Loucy (cell line): Measurements from ENCODE around the gene BCKDHA.
"Not testable (repeated sequence)": the region's sequence is repeated elsewhere in the genome, so short reads cannot be mapped to it uniquely, and the experiment has no call there.

Experiments
- H2AFZ ChIP-seq: fragments of 200-600 bp; sonication (generic); 2 replicates; pipeline ENCODE4 v1.6.0; 2016; ENCODE audit warnings: antibody characterized with exemption, mild to moderate bottlenecking, low read length, moderate library complexity
- H3F3A ChIP-seq: fragments of 200-600 bp; 2 replicates; pipeline ENCODE4 v1.6.0; 2016; ENCODE audit warnings: antibody characterized with exemption, low read depth, mild to moderate bottlenecking
- H3K27me3 ChIP-seq: fragments of 200-600 bp; sonication (generic); 2 replicates; pipeline ENCODE4 v1.6.1; 2014; ENCODE audit warnings: low read length, mild to moderate bottlenecking; ENCODE audit not compliant: insufficient read depth, poor library complexity, severe bottlenecking
- H3K36me3 ChIP-seq: fragments of 200-600 bp; sonication (generic); 2 replicates; pipeline ENCODE4 v1.6.1; 2016; ENCODE audit warnings: low read length; ENCODE audit not compliant: insufficient read depth
- H3K4me1 ChIP-seq: fragments of 200-600 bp; sonication (generic); 2 replicates; pipeline ENCODE4 v1.5.1; 2014; ENCODE audit warnings: low read length, mild to moderate bottlenecking; ENCODE audit not compliant: insufficient read depth, poor library complexity, severe bottlenecking
- H3K4me2 ChIP-seq: fragments of 200-600 bp; sonication (generic); 2 replicates; pipeline ENCODE4 v1.6.0; 2014; ENCODE audit warnings: antibody characterized with exemption, low read length, low read depth, mild to moderate bottlenecking; ENCODE audit not compliant: poor library complexity, severe bottlenecking
- H3K4me3 ChIP-seq: fragments of 200-600 bp; sonication (generic); 2 replicates; pipeline ENCODE4 v1.5.1; 2014; ENCODE audit warnings: low read length, mild to moderate bottlenecking, mixed read lengths; ENCODE audit not compliant: poor library complexity, severe bottlenecking
- H3K79me2 ChIP-seq: fragments of 200-600 bp; sonication (generic); 2 replicates; pipeline ENCODE4 v1.6.1; 2014; ENCODE audit warnings: low read length; ENCODE audit not compliant: insufficient read depth
- H3K9ac ChIP-seq: fragments of 200-600 bp; sonication (generic); 2 replicates; pipeline ENCODE4 v1.6.0; 2014; ENCODE audit warnings: mild to moderate bottlenecking, low read depth, low read length, moderate library complexity; ENCODE audit not compliant: poor library complexity, severe bottlenecking
- H3K9me2 ChIP-seq: fragments of 200-600 bp; sonication (generic); replicated peaks from 2 replicates; pipeline ENCODE4 v1.6.1; 2016; ENCODE audit warnings: low read depth, low read length, mixed read lengths
- H3K9me3 ChIP-seq: fragments of 200-600 bp; sonication (generic); 2 replicates; pipeline ENCODE4 v1.6.1; 2014; ENCODE audit warnings: mild to moderate bottlenecking, antibody characterized with exemption, low read length, low read depth; ENCODE audit not compliant: insufficient read depth
- H4K20me1 ChIP-seq: fragments of 200-600 bp; sonication (generic); 2 replicates; pipeline ENCODE4 v1.6.0; 2014; ENCODE audit warnings: antibody characterized with exemption, low read length, mild to moderate bottlenecking; ENCODE audit not compliant: insufficient read depth, poor library complexity, severe bottlenecking
- EZH2phosphoT487 ChIP-seq: fragments of 200-600 bp; IDR thresholded peaks from 2 replicates; pipeline ENCODE4 v1.6.1; 2018; ENCODE audit warnings: antibody characterized with exemption, mild to moderate bottlenecking, moderate library complexity, borderline replicate concordance
- TF ChIP-seq, protein P1 (sequence below): fragments of 200-600 bp; sonication (generic); conservative IDR thresholded peaks from 2 replicates; pipeline ENCODE4 v1.5.1; 2014; ENCODE audit warnings: mild to moderate bottlenecking, antibody characterized with exemption, low read length

The BCKDHA gene

DNA sequence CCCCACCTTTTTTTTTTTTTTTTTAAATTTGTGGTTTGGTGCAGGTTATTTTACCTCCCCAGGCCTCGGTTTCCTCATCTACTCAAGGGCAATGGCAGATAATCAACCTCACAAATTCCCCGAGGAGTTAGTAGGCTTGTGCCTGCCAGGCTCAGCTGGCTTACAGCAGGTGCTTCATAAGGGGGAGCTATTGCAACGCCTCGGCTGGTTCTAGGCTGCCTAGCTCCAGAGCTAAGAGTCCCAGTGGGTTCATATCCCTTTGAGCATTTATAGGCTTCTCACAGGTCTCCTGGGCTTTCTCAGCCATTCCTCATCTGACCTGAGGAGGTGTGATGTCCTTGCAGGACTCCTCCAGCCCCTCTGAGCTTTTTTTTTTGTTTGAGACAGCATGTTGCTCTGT, 10.6 kb downstream of the BCKDHA start:
- H3K9me3 ChIP-seq, result no peaks in the 10 kb centered on the region
- H3K4me1 ChIP-seq, result no peaks in the 10 kb centered on the region
- no peaks in the 10 kb centered on the region for H3K27me3 ChIP-seq
- TF ChIP-seq, protein P1, sequence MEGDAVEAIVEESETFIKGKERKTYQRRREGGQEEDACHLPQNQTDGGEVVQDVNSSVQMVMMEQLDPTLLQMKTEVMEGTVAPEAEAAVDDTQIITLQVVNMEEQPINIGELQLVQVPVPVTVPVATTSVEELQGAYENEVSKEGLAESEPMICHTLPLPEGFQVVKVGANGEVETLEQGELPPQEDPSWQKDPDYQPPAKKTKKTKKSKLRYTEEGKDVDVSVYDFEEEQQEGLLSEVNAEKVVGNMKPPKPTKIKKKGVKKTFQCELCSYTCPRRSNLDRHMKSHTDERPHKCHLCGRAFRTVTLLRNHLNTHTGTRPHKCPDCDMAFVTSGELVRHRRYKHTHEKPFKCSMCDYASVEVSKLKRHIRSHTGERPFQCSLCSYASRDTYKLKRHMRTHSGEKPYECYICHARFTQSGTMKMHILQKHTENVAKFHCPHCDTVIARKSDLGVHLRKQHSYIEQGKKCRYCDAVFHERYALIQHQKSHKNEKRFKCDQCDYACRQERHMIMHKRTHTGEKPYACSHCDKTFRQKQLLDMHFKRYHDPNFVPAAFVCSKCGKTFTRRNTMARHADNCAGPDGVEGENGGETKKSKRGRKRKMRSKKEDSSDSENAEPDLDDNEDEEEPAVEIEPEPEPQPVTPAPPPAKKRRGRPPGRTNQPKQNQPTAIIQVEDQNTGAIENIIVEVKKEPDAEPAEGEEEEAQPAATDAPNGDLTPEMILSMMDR, result peak; percentile 36
- TF ChIP-seq EZH2phosphoT487, result no peak
- H3K4me3 ChIP-seq, result no peak overlapping the region
- H2AFZ ChIP-seq, result no peak overlapping the region
- no peaks in the 10 kb centered on the region for H3K9me2 ChIP-seq
- no peaks in the 10 kb centered on the region; the same call in 1 of the 2 replicates for H3K36me3 ChIP-seq
- no peaks in the 10 kb centered on the region for H4K20me1 ChIP-seq
- H3K79me2 ChIP-seq, result no peaks in the 10 kb centered on the region
- H3K4me2 ChIP-seq, result no peak overlapping the region
- H3K9ac ChIP-seq, result no peak overlapping the region
- H3F3A ChIP-seq, result no peaks in the 10 kb centered on the region

DNA sequence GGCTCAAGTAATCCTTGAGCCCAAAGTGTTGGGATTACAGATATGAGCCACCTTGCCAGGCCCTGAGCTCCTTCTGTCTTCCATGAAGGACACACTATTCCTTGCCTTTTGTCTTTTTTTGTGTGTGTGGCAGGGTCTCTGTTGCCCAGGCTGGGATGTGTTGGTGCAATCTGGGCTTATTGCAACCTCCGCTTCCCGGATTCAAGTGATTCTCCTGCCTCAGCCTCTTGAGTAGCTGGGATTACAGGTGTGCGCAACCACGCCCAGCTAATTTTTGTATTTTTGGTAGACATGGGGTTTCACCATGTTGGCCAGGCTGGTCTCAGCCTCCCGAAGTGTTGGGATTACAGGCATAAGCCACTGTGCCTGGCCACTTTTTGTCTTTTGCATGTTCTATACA, 11.2 kb downstream of the BCKDHA start:
- H2AFZ ChIP-seq, H3K36me3 ChIP-seq, H3K4me1 ChIP-seq, H3K9me2 ChIP-seq, H4K20me1 ChIP-seq, H3K27me3 ChIP-seq, H3K9ac ChIP-seq, H3K79me2 ChIP-seq, H3K4me2 ChIP-seq, H3K4me3 ChIP-seq, H3F3A ChIP-seq, H3K9me3 ChIP-seq: not testable (repeated sequence)

DNA sequence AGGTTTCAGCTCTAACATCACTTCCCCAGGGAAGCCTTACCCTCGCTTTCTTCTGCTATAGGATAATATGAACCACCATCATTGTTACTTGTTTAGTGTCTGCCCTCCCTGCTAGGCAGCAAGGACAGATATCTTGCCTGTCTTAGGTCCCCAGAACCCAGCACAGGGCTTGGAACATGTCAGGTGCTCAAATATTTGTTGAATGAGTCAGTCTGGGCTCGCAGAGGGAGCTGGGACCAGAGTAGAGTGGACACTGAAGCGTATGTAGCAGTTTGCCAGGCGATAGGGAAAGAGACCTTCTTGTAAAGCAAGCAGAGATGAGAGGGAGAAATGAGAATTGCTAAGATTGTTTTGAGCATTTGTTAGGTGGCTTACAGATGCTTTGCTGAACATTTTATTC, 11.7 kb downstream of the BCKDHA start:
- Histone ChIP-seq H3K9me2 (no peaks in the 10 kb centered on the region), H3K36me3 (peaks cover 1% of the 10 kb centered on the region; the same call in 1 of the 2 replicates), H3K27me3 (no peaks in the 10 kb centered on the region), H3K4me2 (no peak overlapping the region), H3F3A (no peaks in the 10 kb centered on the region), H4K20me1 (no peaks in the 10 kb centered on the region), H3K9ac (no peak overlapping the region), H3K9me3 (no peaks in the 10 kb centered on the region), H3K4me1 (no peaks in the 10 kb centered on the region), H3K79me2 (no peaks in the 10 kb centered on the region), H2AFZ (no peak overlapping the region), H3K4me3 (no peak overlapping the region)
- TF ChIP-seq EZH2phosphoT487, result no peak
- TF ChIP-seq, protein P1, result no peak

DNA sequence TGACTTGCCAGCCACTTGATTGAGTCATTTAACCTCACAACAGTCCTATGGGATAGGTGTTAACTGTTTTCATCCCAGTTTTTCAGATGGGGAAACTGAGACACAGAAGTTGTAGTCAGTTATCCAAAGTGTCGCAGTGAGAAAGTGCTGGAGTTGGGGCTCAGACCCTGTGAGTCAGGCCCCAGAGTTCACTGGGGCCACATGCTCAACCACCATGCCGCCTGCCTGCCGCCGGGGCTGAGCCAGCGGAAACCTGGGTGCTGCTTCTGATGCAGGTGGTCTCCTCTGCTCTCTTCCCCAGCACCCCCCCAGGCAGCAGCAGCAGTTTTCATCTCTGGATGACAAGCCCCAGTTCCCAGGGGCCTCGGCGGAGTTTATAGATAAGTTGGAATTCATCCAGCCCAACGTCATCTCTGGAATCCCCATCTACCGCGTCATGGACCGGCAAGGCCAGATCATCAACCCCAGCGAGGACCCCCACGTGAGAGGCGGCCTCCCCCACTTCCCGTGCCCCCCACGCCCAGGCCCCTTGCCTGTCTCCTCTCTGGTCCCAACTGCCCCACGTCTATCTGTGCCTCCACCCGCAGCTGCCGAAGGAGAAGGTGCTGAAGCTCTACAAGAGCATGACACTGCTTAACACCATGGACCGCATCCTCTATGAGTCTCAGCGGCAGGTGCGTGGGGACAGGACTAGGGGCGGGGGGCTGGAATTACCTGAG, 12.9 kb downstream of the BCKDHA start:
- Histone ChIP-seq H3K9me3 (no peaks in the 10 kb centered on the region), H3F3A (no peaks in the 10 kb centered on the region), H3K4me1 (no peaks in the 10 kb centered on the region), H2AFZ (no peak overlapping the region), H3K27me3 (no peaks in the 10 kb centered on the region), H3K9me2 (no peaks in the 10 kb centered on the region), H3K4me2 (no peak overlapping the region), H3K4me3 (no peak overlapping the region), H4K20me1 (no peaks in the 10 kb centered on the region), H3K36me3 (peaks cover 5% of the 10 kb centered on the region; the same call in 1 of the 2 replicates), H3K9ac (no peak overlapping the region), H3K79me2 (no peaks in the 10 kb centered on the region)
- TF ChIP-seq, protein P1, result no peak
- no peak for TF ChIP-seq EZH2phosphoT487
